NCI-H1105 treated with DMSO at 0.1 percent for 48 hours (cell line): Measurements from ENCODE around the gene KATNB1.
"Not testable (repeated sequence)": the region's sequence is repeated elsewhere in the genome, so short reads cannot be mapped to it uniquely, and the experiment has no call there.

Experiments used
- DNase-seq: peaks from one replicate; lab custom pipeline; 2025; lab: John Stamatoyannopoulos, UW

KATNB1 gene

GRCh38 chr16:57773019-57773418 lies 37.4 kb downstream of the KATNB1 start:
- no peak for DNase-seq

GRCh38 chr16:57773655-57774295 lies 38.2 kb downstream of the KATNB1 start:
- no peak for DNase-seq

GRCh38 chr16:57774705-57775285 lies 39.2 kb downstream of the KATNB1 start:
- no peak for DNase-seq

DNA sequence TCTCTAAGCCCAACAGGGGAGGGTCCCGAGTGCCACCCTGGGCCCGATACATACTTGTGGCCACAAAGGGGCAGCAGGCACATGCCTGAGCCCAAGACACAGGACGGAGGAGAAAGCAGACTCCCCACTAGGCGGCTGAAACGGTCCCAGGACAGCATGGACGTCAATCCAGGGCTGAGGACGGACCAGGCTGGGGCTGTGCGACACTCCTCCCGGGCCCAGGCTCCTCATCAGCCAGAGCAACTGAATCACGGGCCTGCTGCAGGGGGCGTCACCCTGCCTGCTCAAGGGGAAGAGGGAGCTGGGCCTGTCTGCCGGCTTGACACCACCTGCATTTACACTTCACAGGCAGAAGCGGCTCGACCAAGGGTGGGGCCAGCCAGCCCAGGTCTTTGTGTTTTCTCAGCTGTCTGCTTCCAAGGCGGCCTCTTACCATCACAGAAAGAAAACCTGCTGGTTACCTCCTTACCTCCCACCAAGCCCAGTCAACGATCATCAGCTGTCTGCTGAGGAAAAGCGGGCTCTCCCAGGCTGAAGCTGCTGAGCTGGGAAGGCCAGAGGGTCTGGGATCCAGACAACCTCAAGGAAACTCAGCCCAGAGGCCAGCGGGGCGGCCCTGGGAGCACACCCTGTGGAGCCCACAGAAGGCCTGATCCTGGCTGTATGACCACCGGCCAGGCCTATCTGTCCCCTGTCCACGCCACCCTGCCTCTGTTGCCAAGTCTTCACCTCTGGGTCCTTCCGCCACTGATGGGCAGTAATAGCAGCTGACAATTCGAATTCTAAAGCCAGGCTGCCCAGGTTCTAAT lies 40.3 kb downstream of the KATNB1 start:
- no peak for DNase-seq

DNA sequence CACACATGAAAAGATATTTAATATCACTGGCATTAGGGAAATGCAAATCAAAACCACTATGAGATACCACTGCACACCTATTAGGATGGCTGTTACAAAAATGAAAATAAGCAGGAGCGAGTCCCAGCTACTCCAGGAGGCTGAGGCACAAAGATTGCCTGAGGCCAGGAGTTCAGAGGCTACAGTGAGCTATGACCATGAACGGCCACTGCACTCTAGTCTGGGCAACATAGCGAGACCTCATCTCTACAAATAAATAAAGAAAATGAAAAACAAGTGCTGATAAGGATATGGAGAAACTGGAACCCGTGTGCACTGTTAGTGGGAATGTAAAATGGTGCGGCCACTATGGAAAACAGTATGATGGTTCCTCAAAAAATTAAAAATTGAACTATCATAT lies 43.1 kb downstream of the KATNB1 start:
- no peak for DNase-seq

DNA sequence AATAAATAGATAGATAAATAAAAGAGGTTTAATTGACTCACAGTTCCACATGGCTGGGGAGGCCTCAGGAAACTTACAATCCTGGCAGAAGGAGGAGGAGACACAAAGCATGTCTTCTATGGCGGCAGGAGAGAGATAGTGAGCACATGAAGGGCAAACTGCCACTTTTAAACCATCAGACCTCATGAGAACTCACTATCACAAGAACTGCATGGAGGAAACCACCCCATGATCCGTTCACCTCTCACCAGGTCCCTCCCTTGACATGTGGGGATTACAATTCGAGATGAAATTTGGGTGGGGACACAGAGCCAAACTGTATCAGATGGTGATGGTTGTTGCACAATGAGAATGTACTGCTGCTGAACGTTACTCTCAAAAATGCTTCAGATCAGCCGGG lies 44.3 kb downstream of the KATNB1 start:
- not testable (repeated sequence) for DNase-seq

- no peak for DNase-seq
Measured at GRCh38 chr16:57781349-57781740, 45.8 kb downstream of the KATNB1 start.

DNA sequence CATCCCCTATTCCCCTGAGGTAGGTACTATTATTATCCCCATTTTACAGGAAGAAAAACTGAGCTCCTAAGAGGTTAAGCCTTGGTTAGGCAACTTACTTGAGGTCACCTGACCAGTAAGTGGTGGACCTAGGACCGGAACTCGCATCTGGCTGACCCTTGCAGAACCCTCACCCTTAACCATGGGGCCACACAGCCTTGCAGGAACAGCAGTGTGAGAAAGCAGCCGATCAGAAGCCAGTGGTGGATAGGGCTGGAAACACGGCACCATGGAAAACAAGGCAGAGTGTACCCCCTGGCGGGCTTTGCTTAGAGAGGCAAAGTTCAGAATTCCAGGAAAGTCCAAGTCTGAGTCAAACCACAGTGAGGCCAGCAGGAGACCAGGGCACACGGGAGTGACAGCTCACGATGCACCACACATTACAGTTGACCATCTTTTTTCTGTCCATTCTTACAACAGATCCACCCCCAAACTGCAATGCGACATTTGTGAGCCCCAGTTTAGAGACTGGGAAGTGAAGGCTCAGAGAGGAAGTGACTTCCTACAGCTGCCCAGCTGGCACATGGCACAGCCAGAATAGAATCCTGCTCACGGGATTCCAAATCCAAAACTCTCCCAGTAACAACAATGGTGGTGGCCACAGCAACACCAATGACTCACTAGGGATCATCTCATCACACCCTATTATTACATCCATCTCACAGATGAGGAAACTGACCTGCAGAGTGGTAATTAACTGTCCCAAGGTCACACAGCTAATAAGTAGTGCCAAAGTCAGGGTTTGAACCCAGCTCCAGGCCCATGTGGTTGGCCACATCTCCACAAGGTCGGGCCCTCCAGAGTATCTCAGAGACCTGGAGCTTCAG lies 46.4 kb downstream of the KATNB1 start:
- DNase-seq = no peak

DNA sequence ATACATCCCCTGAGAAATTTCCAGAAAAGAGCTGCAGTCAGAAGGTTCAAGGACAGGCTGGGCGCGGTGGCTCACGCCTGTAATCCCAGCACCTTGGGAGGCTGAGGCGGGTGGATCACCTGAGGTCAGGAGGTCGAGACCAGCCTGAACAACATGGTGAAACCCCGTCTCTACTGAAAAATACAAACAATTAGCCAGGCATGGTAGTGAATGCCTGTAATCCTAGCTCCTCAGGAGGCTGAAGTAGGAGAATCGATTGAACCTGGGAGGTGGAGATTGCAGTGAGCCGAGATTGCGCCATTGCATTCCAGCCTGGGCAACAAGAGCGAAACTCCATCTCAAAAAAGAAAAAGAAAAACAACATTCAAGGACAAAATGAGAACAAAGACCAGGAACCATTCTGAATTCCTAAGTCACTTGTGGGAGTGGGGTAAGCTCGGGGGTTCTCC lies 47.1 kb downstream of the KATNB1 start:
- not testable (repeated sequence) for DNase-seq

DNA sequence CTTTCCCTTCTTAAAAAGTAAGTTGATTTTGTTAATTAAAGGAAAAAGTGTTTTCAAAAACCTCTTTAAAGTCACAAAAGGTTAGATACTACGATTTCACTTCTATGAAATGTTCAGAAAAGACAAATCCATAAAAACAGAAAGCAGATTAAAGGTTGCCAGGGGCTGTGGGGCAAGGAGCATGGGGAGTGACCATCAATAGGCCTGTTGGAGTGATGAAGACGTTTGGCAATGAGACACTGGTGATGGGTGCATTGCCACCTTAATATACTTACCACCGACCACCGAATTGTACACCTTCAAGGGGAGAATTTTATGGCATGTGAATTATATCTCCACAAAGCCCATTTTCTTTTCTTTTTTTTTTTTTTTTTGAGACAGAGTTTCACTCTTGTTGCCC lies 47.5 kb downstream of the KATNB1 start:
- DNase-seq = no peak

GRCh38 chr16:57783883-57784282 lies 48.3 kb downstream of the KATNB1 start:
- DNase-seq = no peak

- no peak for DNase-seq
Measured at GRCh38 chr16:57784334-57784733, 48.8 kb downstream of the KATNB1 start.

DNA sequence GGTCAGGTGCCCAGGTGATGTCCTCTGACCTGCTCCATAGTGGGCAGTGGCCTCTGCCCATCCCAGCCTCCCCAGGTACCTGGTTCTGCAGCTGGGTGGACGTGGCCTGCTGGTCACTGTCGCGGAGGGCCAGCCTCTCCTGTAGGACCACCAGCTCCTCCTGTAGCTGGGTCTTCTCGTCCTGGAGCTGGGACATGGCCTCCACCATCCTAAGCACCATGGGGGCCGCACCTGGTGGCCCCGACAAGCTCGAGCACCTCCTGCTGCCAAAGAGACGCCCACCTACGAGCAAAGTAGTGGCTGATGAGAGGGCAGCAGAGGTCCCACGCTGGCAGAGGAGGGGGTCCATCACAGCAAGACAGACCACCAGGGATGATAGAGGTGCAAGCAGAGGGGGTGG lies 49.8 kb downstream of the KATNB1 start:
- DNase-seq = no peak

- no peak for DNase-seq
Measured at GRCh38 chr16:57785924-57786323, 50.4 kb downstream of the KATNB1 start.

DNA sequence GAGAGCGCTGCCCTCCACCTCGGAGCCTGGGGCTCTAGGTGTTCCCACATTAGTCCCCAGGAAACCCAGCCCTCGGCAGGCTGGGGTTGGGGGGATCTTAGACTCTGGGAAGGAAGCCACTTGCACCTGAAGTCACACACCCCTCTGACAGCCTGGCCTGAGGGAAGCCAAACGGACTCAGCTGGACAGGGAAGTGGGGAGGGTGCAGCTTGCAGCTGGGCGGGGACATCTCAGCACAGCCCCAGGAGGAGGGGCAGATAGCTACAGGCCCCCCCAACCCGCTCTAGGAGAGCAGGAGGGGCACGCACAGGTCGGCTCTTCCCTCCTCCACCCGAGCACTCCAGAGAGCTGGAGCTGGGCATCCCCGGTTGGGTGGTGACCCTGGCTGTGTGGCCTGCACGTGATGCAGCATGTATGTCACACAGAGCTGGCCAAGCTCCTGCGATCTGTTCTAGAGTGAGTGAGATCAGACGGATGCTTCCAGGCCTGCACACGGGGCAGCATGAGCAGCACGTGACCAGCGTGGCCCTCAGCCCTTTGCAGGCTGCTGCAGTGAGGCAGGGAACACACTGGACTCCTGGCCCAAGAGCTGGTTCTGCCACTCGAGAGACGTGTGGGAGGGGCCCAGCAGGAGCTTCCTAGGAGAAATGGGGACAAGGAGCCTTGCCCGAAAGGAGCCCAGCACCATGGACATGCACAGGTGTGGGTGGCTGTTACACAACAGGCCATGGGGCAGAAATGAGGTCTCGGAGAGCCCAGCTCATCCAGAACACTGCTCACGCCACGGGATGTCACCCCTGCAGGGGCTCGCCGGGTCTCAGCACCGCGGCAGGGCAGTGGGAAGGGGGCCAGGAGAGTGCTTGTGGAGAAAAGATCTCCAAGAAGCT lies 51.3 kb downstream of the KATNB1 start:
- DNase-seq = no peak

- no peak for DNase-seq
Measured at GRCh38 chr16:57787519-57787905, 51.9 kb downstream of the KATNB1 start.

- DNase-seq = no peak
Measured at GRCh38 chr16:57788252-57788841, 52.8 kb downstream of the KATNB1 start.

GRCh38 chr16:57788951-57789350 lies 53.4 kb downstream of the KATNB1 start:
- no peak for DNase-seq

DNA sequence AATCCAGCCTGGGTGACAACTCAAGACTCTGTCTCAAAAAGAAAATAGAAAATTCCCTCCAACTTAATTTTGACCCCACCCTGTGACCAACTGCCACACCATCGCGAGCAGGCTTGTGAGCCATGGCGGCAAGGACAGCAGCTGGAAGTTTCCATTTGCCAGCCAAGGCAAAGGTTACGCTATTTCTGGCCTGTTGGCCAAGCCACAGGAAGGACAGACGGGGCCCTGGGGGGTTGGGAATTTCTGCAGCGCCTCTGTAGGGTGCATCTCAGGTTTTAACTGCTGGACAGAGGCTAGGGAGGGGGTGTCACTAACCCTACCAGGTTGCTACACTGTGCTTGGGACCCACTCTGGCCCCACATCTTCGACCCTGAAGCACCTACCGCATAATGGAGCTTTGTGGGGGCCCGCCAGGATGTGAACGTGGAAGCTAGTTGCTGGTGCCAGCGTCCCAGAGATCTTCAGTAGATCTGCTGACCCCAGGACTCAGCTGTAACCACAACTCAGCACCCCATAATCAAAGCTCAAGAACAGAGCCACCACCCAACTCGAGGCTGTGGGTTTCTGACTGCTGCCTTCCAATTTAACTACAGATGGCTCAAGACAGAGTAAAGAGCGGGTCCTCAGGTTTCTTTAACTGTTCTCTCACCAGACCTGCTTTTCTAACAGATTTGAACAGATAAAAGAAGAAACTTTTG lies 55.8 kb downstream of the KATNB1 start:
- DNase-seq = no peak

- no peak for DNase-seq
Measured at GRCh38 chr16:57791893-57792461, 56.4 kb downstream of the KATNB1 start.
